ENCODE data around the gene ZNF664.

DNA sequence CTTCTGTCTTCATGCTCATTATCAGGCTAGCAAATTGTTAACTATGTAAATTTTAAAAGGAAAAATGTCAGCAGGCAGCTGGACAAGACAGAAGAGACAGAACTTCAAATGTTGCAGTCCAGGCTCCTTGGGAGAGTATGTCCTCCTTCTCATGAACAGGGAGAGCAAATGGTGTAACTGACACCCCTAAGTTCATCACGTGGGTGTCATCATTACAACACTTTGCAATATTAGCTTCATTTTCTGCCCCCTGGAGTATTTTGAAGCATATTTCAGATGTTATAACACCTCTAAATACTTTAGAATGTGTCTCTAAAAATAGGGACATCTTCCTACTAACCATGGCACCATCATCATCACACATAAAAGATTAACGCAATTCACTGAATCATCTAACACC, 62.1 kb downstream of the ZNF664 start:
- TF ChIP-seq, protein P1, sequence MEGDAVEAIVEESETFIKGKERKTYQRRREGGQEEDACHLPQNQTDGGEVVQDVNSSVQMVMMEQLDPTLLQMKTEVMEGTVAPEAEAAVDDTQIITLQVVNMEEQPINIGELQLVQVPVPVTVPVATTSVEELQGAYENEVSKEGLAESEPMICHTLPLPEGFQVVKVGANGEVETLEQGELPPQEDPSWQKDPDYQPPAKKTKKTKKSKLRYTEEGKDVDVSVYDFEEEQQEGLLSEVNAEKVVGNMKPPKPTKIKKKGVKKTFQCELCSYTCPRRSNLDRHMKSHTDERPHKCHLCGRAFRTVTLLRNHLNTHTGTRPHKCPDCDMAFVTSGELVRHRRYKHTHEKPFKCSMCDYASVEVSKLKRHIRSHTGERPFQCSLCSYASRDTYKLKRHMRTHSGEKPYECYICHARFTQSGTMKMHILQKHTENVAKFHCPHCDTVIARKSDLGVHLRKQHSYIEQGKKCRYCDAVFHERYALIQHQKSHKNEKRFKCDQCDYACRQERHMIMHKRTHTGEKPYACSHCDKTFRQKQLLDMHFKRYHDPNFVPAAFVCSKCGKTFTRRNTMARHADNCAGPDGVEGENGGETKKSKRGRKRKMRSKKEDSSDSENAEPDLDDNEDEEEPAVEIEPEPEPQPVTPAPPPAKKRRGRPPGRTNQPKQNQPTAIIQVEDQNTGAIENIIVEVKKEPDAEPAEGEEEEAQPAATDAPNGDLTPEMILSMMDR (IDR thresholded peaks at IDR 0.05), result no peak
- no peak for TF ChIP-seq POLR2A (IDR thresholded peaks at IDR 0.05)
